Stimulated activated CD4-positive, alpha-beta T cell treated with anti-CD3 and anti-CD28 coated beads, Interleukin-15, amount 100 ng/mL, for 48 hours (primary cell): ENCODE results near the gene SLC14A1.

ENCODE experiments used
- DNase-seq, 2 donors: peaks; one replicate each; pipeline ENCODE4 v3.0.0-alpha.2; 2020; ENCODE audit warnings: low read depth in 2 of 2

The SLC14A1 gene

GRCh38 chr18:45722899-45723298, 1.1 kb upstream of the SLC14A1 start:
- peak; percentile 67 to 69 for DNase-seq

GRCh38 chr18:45724601-45725000, 620 bp downstream of the SLC14A1 start:
- no peak for DNase-seq

- no peak for DNase-seq
These were observed 1.4 kb downstream of the SLC14A1 start for GRCh38 chr18:45725336-45725735.

GRCh38 chr18:45726603-45727002, 2.6 kb downstream of the SLC14A1 start:
- no peak for DNase-seq

GRCh38 chr18:45727068-45727467, 3.1 kb downstream of the SLC14A1 start:
- DNase-seq = no peak

- no peak for DNase-seq
These were observed 4.5 kb downstream of the SLC14A1 start for GRCh38 chr18:45728336-45729010.

GRCh38 chr18:45730832-45731575, 7.0 kb downstream of the SLC14A1 start:
- DNase-seq = no peak

GRCh38 chr18:45731716-45732115, 7.7 kb downstream of the SLC14A1 start:
- no peak for DNase-seq

GRCh38 chr18:45733535-45733934, 9.6 kb downstream of the SLC14A1 start:
- DNase-seq = no peak

- DNase-seq = no peak
These were observed 10.5 kb downstream of the SLC14A1 start for GRCh38 chr18:45734505-45734904.

- no peak for DNase-seq
These were observed 11.0 kb downstream of the SLC14A1 start for GRCh38 chr18:45734944-45735343.

- DNase-seq = no peak
These were observed 14.7 kb downstream of the SLC14A1 start for GRCh38 chr18:45738660-45739059.

GRCh38 chr18:45739268-45739667, 15.3 kb downstream of the SLC14A1 start:
- no peak for DNase-seq

GRCh38 chr18:45739848-45740247, 15.9 kb downstream of the SLC14A1 start:
- no peak for DNase-seq

GRCh38 chr18:45741056-45741455, 17.1 kb downstream of the SLC14A1 start:
- DNase-seq = no peak

- DNase-seq = no peak
These were observed 22.0 kb downstream of the SLC14A1 start for GRCh38 chr18:45745817-45746461.

- no peak for DNase-seq
These were observed 24.5 kb downstream of the SLC14A1 start for GRCh38 chr18:45748501-45748900.

GRCh38 chr18:45749918-45750689, 26.1 kb downstream of the SLC14A1 start:
- DNase-seq = no peak

- no peak for DNase-seq
These were observed 27.8 kb downstream of the SLC14A1 start for GRCh38 chr18:45751766-45752165.

- DNase-seq = no peak
These were observed 28.7 kb downstream of the SLC14A1 start for GRCh38 chr18:45752681-45753080.

GRCh38 chr18:45753286-45753685, 29.3 kb downstream of the SLC14A1 start:
- no peak for DNase-seq

GRCh38 chr18:45755934-45756333, 32.0 kb downstream of the SLC14A1 start:
- DNase-seq = no peak
